Retina (tissue), 1 donor: Measurements from ENCODE around the gene RSBN1L.
"Not testable (repeated sequence)": the region's sequence is repeated elsewhere in the genome, so short reads cannot be mapped to it uniquely, and the experiment has no call there.

ENCODE experiments used
- DNase-seq: peaks from one replicate; pipeline ENCODE4 v3.0.0-alpha.2; 2016

Gene RSBN1L

DNA sequence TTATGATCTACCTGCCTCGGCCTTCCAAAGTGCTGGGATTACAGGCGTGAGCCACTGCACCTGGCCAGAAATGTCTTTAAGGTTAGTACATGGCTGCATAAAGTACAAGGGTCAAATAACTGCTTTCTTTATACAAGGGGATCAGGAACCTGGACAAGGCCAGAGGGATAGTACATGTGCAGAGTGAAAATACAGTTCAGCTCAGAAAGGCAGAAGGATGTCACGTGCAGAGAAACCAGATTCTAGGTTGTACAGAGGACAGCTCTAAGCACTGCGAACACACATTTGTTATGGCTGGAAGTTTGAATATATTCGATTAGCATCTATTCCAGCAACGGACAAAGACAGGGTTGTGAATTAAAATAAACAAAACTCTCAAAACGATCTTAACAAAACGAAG lies 6.0 kb upstream of the RSBN1L start:
- no peak for DNase-seq

- DNase-seq = no peak
Measured at GRCh38 chr7:77691892-77692491, 4.3 kb upstream of the RSBN1L start.

- DNase-seq = peak; percentile 7
Measured at GRCh38 chr7:77693830-77694583, 2.3 kb upstream of the RSBN1L start.

GRCh38 chr7:77696643-77697534 lies 630 bp downstream of the RSBN1L start:
- peak; percentile 93 for DNase-seq

GRCh38 chr7:77697535-77697831 lies 1.2 kb downstream of the RSBN1L start:
- no peak for DNase-seq

DNA sequence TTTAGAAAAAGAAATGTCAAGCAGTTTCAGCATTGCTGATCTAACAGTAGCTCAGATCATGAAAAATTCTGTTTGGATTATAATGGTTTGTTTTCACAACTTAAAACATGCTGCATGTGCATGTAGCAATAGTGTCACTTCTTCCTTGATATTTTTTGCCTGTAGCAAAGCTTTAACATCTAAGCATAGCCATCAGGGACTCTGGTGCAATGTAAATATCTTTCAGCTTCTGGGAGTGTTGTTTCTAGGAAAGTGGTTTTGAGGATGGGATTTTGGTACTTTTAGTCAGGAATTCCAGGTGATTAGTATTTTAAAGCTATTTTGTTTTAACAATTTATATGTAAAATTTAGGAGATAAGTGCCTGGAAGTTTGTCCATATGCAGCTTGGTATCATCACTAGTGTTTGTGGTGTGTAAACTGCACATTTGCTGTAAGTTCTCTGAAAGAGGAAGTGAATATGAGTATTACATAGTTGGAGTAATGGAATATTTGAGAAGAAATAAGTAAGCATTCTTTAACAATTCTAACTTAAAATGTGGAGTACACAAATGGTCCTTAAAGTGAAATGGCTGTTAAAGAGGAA lies 1.9 kb downstream of the RSBN1L start:
- no peak for DNase-seq

DNA sequence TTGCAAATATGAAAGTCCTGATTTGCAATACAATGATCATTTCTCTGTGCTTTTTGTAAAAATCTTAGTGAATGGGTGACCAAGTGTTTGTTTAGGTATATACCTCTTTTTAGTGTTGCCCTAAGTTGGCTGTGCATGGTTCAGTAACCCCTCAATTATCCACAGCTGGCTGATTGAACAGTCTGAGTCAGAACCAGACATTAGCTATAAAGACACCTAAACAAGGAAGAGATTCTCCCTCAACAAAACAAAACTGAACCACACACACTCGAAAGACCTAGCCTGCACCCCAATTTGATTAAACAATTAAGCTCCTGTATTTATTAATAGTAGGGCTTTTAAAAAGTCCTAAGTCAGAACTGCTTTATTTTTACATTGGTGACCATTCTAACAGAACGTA lies 2.8 kb downstream of the RSBN1L start:
- DNase-seq = peak; percentile 28

DNA sequence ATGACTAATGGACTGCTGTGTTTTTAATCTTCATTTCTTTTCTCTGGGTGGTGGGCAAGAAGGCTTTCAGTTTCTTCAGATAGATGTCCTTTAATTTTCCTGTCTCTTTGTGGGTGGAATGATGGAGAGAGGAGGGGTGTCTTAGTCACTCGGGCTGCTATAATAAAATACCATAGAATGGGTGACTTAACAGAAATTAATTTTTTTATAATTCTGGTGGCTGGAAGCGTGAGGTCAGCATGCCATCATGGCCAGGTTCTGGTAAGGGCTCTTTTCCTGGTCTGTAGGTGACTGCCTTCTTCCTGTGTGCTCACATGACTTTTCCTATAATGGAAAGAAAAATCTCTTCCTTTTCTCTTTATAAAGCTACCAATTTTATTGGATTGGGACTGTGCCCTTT lies 6.3 kb downstream of the RSBN1L start:
- no peak for DNase-seq

- DNase-seq = no peak
Measured at GRCh38 chr7:77702968-77703472, 6.8 kb downstream of the RSBN1L start.

- not testable (repeated sequence) for DNase-seq
Measured at GRCh38 chr7:77703669-77704068, 7.4 kb downstream of the RSBN1L start.

GRCh38 chr7:77707504-77707992 lies 11.3 kb downstream of the RSBN1L start:
- no peak for DNase-seq

DNA sequence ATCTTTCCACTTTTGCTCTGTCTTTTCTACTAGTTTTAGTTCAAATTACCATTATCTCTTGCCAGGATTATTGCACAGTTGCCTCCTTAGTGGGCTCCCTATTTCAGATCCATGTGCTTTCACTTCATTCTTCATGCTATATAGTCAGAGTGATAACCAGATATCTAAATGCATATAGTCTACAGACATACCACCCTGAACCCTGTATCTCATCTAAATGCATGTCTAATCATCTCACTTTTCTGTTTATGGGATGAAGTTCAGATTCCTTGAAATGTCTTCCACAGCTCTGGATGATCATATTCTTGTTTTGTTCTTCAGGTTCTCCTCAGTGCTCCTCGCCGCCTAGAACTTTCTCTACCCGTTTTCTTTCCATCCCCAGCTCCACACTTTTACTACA lies 13.8 kb downstream of the RSBN1L start:
- DNase-seq = no peak

GRCh38 chr7:77710861-77711260 lies 14.6 kb downstream of the RSBN1L start:
- DNase-seq = no peak

- no peak for DNase-seq
Measured at GRCh38 chr7:77714195-77714594, 17.9 kb downstream of the RSBN1L start.

DNA sequence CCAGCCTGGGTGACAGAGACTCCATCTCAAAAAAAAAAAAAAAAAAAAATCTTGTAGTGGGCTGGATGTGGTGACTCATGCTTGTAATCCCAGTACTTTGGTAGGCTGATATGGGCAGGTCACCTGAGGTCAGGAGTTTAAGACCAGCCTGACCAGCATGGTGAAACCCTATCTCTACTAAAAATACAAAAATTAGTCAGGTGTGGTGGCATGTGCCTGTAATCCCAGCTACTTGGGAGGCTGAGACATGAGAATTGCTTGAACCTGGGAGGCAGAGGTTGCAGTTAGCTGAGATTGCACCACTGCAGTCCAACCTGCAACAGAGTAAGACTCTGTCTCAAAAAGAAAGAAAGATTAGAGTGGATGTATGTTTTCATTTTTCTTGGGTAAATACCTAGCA lies 18.7 kb downstream of the RSBN1L start:
- not testable (repeated sequence) for DNase-seq

- DNase-seq = no peak
Measured at GRCh38 chr7:77716804-77717203, 20.5 kb downstream of the RSBN1L start.

- not testable (repeated sequence) for DNase-seq
Measured at GRCh38 chr7:77717566-77717965, 21.3 kb downstream of the RSBN1L start.

DNA sequence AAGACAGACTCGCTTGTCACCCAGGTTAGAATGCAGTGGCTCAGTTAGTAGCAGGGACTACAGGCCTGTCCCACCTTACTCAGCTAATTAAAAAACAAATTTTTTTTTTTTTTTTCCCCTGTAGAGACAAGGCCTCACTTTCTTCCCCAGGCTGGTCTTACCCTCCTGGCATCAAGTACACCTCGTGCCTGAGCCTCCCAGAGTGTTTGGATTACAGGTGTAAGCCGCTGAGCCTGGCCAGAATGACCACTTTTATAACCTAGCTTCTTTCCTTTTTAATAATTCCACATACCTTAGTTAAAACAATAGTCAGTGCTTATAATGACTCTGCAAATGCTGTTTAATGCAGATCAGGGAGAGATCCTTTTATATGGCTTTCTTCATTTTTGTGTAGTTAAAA lies 31.3 kb downstream of the RSBN1L start:
- DNase-seq = peak; percentile 10

DNA sequence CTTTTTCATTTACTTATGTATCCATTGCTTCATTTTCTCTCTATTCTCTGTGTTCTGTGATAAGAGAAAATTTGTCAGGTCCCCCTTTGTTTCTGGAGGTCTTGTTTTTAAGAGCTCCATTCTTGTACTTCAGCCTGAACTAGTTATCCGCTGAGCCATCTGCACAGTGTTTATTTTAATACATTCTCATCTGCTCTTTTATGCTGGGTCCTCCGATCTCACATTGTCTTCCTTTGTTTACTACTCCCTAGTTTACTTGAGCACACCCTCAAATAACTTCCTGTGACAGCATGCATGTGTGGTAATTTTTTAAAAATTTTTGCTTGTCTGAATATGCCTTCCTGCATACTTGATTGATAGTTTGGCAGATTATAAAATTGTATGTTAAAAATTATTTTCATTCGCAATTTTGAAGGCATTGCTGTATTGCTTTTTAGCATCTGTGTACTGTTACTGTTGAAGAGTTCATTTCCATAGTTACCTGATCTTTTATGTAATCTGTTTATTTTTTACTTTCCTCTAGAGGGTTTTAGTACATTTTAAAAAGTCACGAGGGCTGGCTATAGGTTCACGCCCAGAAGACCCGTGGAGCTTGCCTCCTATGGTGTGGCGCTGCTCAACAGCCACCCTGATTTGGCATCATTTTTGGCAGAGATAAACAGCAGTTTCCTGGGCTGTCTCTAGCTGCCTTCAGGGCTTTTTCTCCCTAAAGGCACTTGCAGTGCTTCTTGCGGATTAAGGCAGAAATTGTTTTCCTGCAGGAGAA lies 31.9 kb downstream of the RSBN1L start:
- DNase-seq = peak; percentile 19

DNA sequence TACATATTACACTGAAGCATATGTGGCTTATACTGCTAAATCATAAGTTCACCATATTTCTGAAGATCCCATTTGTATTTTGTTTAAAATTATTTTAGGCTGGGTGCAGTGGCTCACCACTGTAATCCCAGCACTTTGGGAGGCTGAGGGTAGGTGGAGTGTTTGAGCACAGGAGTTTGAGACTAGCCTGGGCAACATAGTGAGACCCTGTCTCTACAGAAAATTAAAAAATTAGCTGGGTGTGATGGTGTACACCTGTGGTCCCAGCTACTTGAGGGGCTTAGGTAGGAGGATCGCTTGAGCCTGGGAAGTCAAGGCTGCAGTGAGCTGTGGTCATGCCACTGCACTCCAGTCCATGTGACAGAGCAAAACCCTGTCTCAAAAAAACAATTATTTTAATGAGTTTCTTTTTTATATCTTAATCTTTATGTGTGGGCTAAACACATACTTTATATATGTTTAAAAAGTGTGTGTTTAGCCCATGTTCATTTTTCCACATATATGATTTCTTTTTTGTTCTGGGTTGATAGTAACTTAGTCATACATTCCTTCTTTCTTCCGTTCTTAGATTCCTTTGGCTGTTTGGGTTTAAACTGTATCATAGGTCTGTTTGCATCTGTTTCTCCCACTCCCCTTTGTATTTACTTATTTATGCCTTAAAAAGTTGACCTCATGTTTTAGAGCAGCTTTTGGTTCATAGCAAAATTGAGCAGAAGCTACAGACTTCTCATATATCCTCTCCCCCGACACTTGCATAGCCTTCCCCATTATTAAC lies 33.5 kb downstream of the RSBN1L start:
- no peak for DNase-seq

DNA sequence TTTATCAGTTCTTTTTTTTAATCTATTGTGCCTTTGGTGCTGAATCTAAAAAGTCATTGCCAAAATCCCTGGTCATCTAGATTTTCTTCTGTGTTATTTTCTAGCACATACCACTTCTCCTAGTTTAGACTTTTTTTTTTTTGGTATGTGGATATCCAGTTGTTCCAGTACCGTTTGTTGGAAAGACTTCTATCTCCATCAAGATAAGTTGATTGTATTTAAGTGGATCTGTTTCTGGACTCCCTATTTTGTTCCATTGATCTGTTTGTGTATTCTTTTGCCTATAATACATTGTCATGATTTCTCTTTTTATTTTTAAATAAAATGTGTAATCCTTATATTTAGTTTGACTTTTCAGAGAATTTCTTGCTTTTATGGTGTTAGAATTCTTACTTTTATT lies 35.5 kb downstream of the RSBN1L start:
- no peak for DNase-seq
